Activated naive CD8-positive, alpha-beta T cell treated with anti-CD3 and anti-CD28 coated beads, Interleukin-2, amount 50 U/mL, for 16 hours (primary cell): ENCODE results near the gene CDCP2.

Source experiments
- DNase-seq: peaks from one replicate; pipeline ENCODE4 v3.0.0-alpha.2; 2020; ENCODE audit warnings: low read depth, low spot score

The CDCP2 gene

DNA sequence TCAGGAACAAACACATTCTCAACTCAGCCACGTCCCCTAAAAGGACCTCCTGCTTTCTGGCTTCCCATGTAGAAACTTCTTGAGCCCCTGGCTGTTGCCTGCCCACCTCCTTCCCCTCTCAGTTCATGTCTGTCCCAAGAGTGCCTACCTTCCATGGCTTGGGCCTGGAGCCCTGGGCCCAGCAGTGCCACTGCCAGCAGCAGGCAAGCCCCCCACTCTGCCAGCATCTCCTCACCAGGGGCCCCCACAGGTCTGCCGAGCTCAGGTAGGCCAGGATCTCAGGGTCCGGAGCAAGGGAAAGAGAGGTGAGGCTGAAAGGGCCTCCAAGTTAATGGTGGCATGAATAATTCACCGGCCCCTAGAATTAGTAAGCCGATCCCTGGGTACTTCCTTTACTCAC lies at the start of gene CDCP2:
Gene CDCP2 (minus strand): TSS at position 305 of the 400 bp plus-strand sequence. CDS start 78 bp downstream, at position 227.
- no peak for DNase-seq

DNA sequence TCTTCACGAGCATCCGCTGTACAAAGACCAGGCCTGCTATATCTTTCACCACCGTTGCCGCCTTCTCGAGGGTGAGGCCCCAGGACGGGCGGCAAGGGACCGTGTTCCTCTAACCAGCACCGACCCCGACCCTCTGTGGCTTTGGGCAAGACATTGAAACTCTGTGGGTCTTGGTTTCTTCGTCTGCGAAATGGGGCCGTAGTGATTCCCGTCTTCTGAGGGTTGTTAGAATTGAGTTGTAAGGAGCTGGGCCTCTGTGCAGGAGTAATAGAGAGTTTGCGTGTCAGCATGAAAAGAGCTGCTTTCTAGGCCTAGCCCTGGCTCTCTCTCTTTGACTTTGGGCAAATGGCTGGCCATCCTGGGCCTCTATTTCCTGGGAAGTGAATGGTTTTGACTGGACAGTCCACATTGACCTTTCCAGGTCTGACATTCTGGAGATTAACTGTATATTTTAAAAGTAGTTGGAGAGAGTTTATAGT lies 47.8 kb upstream of the CDCP2 start:
- DNase-seq = no peak

DNA sequence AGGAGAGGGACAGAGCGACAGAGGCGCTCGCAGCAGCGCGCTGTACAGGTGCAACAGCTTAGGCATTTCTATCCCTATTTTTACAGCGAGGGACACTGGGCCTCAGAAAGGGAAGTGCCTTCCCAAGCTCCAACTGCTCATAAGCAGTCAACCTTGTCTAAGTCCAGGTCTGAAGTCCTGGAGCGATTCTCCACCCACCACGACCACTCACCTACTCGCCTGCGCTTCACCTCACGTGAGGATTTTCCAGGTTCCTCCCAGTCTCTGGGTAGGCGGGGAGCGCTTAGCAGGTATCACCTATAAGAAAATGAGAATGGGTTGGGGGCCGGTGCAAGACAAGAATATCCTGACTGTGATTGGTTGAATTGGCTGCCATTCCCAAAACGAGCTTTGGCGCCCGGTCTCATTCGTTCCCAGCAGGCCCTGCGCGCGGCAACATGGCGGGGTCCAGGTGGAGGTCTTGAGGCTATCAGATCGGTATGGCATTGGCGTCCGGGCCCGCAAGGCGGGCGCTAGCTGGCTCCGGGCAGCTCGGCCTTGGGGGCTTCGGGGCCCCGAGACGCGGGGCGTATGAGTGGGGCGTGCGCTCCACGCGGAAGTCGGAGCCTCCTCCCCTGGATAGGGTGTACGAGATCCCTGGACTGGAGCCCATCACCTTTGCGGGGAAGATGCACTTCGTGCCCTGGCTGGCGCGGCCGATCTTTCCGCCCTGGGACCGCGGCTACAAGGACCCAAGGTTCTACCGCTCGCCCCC lies 47.1 kb upstream of the CDCP2 start, which contains the start of the genes CYB5RL and MRPL37:
Gene CYB5RL (minus strand): TSS at position 266 of the 754 bp plus-strand sequence. CDS start 4,414 bp downstream, outside the sequence.
Gene MRPL37 (plus strand): TSS at position 403 of the 754 bp plus-strand sequence. CDS start 77 bp downstream, at position 480.
- DNase-seq = peak; percentile 79

DNA sequence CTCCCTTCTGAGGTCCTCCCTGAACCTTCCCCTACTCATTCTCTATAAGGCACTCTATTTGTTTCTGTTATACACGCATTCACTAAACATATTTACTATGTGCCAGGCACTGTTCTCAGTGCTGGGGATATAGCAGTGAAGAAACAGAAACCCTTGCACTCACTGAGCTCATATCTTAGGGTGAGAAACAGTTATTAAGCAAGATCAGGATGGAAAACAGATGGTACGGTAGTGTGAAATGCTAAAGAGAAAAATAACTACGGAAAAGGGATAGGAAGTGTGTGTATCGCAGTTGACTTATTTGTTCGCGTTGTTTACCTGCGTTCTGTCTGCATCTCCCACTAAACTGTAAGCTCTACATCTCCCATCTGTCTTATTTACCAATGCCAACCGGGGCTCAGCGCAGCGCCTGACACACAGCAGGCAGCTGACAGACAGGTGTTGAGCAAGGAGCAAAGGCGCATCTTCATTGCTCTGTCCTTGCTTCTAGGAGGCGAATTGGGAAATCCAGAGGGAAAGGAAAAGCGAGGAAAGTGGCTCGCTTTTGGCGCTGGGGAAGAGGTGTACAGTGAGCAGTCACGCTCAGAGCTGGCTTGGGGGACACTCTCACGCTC lies 46.5 kb upstream of the CDCP2 start:
- no peak for DNase-seq

DNA sequence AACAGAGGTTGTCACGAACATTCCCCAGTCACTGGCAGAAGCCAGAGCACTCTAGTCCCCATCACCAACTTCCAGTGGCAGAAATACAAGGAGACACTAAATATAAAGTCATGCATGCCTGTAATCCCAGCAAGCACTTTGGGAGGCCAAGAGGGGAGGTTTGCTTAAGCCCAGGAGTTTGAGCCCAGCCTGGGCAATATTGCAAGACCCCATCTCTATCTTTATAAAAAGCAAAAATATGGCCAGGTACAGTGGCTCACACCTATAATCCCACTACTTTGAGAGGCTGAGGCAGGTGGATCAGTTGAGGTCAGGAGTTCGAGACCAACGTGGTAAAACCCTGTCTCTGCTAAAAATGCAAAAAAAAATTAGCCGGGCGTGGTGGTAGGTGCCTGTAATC lies 40.7 kb upstream of the CDCP2 start:
- DNase-seq = no peak

DNA sequence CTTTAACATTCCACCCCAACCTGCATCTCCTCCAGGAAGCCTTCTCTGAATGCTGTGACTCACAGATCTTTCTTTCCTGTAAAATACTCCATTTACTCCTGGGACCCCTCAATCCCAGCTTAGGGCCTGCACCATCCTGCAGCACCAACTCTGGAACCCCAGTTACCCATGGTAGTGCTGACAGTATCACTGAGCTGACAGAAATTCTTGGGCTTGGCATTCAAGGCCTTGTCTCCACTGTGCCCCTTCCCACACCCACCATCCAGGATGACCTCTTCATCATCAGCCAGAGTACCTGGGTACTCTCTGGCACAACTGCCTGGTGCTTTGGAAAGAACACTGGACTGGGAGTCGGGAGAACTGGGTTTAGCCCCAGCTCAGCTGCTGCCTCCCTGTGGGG lies 38.7 kb upstream of the CDCP2 start:
- no peak for DNase-seq

DNA sequence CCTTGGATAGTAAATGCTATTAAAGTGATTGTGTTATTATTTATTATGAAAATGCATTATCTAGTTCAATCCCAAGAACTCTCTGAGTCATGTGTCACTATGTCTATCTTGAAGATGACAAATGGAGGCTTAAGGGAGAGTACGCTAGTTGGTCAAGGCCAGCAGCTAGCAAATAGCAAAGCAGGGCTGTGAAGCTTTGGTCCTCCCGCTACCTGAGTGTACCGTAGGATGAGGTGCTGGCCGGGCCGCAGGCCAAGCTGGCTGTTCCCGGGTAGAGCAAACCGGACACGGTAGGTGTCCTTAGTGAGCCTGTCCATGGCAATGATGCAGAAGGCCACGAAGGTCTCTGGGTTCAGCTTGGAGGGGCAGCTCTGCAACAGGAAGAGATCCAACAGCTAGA lies 37.7 kb upstream of the CDCP2 start:
- DNase-seq = no peak

DNA sequence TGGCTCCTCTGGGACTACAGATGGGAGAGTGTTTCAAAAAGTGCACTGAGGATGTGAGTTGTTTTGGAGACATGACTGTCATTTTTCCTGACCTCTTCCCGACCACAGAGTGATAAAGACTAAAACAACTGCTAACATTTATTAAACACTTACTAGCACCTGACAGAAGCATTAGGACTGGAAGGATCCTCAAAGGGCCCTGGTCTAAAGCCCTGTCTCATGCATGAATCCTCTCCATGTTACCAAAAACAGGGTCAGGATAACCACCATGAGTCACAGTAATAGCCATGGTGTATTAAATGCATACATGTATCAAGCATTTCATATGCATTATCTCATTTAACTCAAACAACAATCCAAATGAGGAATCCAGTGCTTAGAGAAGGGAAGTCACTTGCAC lies 35.5 kb upstream of the CDCP2 start:
- DNase-seq = no peak

DNA sequence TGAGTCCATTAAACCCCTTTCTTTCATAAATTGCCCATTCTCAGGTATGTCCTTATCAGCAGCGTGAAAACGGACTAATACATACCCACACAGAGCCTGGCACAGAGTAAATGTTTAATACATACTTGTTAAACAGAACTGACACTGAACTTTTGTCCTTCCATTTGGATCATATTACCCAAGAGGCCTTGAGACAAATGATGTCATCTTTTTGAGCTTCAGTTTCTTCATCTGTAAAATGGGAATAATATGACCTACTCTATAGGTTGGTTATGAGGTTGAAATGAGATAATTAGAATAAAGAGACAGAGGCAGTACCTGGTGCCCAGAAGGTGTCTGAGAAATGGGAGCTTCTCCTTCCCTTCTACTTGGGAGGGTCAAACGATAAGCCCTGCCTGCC lies 33.3 kb upstream of the CDCP2 start:
- DNase-seq = no peak

DNA sequence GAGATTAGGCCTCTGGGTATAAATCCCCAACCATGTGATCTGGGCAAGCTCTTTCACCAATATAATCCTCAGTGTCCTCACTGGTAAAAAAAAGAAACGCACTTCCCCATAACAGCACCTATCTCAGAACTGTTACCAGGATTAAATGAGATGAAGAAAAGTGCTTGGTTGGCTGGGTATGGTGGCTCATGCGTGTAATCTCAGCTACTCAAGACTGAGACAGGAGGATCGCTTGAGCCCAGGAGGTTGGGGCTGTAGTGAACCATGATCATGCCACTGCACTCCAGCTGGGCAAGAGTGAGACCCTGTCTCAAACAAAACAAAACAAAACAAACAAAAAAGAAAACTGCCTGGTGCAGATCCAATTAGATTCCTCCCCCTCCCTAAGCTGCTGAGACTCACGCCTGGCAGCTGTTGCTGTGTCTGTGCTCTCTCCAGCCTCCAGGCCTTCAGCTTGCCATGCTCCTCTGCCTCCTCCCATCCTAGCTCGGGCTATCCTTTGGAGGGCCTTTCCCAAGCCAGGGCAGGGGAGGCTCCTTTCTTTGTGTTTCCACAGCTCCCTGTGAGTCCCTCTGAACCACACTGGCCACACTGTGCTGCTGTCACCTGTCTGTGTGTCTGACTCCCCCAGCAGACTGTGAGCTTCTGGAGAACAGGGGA lies 28.0 kb upstream of the CDCP2 start:
- no peak for DNase-seq

DNA sequence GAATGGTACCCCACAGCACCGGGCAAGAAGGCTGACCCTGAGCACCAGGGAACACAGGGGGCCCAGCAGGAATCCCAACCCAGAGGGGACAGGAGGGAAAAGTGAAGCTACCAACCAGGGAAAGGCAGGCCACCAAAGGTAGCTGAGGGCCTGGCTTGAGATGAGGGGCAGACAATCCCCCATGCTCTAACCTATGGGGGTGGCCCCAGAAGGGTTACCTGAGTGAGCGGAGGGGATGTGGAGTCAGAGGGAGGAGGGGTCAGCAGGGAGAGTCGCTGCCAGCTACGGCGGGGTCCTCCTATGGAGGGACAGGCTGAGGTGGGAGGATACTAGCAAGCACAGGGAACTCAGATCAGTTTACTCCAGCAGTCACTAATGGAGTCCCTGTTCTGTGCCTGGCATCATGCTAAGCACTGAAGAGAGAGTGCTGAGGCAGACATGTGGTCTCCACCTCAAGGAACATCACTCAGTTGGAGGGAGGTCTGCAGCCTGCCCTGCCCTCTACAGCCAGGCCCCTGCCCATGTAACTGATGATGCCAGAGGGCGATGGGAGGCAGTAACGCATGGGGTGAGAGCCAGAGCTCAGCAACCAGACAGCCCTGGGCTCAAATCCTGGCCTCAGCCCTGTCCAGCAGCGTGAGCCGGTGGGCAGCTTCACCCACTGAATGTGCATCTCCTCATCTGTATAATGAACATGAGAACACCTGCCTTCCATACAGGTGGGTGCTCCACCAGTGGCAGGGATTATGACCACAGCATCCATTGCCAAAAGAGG lies 25.7 kb upstream of the CDCP2 start:
- no peak for DNase-seq

DNA sequence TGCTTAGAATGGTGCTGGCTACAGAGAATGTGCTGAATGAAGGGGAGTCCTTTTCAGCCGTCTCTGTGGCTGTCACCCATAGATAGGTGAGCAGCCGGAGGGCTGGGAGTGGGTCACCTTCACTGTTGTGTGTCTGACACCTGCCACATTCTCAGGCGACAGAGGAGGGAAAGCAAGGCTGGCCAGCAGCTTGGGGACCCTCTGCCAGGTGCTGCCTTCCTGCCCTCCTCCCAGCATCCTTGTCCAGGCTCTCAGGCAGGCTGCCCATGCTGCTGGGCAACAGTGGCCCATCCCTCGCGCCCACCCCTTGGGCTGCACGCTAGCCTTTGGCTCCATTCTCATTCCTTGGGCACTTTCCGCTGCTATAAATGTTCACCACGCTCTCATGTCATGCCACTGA lies 24.9 kb upstream of the CDCP2 start:
- DNase-seq = no peak

DNA sequence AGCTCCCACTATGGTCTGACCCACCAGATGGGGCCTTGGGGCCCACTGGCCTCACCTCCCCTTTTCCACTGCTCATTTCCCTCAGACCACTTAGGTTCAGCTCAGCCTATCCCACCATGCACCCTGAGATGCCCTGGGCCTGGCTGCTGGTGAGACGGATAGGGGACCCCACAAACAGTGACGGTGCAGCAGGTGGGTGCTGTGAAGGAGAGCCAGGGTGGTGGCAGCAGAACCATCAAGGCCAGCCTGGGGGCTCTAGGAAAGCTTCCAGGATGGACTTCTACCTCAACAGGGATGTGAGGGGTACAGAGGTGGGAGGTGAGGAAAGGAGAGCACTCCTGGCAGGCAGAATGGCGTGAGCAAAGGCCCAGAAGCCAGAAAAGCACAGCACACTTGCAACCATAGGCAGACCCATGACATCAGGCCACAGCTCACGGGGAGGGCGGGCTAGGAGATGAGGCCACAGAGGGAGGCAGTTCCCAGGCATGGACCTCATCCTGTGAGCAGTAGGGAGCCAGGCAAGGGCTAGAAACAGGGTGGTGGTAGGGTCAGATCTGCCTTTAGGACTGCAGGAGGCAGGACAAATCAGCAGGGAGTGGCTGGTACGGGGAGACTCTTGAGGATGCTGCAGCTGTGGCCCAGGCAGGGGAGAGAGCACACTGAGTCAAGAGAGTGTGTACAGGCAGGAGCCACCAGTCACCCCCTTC lies 24.0 kb upstream of the CDCP2 start:
- no peak for DNase-seq

DNA sequence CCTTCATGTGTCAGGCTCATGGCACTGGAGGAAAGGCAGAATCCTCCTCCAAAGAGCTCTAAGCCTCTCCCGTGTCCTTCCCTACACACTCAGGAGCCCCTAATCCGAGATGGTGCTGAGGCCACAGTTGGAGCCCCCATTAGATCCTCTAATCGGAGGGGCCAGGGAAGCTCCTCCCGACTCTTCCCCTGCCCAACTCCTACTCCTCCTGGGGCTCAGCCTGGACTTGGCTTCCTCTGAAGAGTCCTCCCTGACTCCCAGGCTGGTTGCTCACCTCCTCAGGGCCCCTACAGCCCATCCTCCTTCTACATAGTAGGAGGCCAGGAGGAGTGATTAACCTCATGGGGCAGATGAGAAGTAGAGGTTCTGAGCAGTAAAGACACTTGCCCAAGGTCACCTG lies 21.3 kb upstream of the CDCP2 start:
- DNase-seq = no peak

DNA sequence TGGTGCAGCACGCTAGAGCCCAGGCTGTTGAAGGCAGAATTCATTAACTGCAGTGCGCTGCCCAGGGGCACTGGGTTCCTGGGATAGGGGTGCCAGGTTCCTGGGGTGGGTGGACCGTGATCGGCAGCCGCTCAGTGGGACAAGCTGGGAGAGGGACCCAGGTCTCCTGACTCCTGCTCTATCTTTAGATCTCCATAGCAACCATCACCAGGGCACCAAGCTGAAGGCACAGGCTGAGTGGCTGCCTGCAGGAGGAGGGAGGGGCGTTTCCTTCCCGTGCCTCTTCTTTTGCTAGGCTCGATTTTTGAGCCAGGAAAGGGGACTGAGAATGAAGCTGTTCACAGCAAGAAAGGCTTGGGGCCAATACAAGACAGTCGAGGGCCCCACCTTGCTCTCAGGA lies 20.9 kb upstream of the CDCP2 start:
- no peak for DNase-seq

DNA sequence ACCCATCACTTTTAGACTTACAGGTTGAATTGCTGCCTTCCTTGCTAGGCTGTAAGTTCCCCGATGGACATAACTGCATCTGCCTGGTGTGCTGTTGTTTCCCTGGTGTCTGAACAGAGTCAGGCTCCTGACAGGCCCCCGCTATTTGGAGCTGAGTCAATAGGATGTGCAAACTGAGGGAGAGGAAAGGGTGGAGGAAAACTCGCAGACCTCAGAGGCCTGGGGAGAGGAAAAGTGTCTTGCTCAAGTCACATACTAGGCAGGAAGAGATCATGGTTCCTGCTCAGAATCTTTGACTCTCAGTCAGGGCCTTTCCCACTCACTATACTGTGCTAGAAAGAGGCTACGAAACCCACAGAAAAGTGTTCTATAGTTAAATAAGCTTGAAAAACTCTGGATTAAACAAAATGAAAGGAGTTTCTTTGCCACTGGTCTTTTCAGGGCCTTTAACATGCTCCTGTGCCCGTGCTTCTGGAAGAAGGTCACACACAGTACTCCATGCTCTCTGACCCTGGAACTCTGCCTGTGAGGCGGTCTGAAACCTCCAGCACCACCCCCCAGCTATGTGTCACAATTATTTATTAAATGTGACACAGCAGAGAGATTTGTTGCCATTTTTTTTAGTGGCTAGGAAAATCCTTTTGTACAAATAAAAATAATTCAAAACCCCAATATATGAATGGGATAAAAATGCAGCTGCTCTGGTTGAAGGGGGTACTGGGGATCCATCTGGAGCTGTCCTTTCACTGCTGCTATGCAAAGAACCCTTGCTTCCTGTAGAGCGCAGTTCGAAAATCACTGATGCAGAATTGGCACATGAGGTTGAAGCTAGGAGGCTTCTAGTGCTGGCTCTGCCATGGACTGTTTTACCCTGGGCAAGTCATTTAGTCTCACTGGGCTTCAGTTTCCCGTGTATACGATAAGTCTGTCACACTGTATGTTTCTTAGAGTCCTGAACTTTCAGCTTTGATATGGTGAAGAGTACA lies 20.1 kb upstream of the CDCP2 start:
- no peak for DNase-seq

DNA sequence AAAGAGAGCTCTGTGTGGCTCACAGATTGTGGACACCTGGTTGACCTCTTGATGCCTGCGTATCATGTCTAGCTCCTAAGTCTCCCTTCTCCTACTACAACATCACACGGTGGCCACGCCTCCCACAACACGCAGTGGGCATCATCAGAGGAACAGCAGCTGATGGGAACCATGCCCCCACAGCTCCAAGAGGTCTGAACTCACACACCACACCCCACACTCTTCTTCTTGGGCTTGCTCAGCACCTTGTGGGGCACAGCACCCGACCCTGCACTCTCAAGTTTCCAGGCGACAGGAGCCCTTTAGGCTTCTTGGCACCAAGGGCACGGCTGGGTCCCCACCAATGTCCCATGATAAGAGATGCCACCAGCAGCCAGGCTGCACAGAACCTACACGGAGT lies 18.8 kb upstream of the CDCP2 start:
- DNase-seq = no peak

DNA sequence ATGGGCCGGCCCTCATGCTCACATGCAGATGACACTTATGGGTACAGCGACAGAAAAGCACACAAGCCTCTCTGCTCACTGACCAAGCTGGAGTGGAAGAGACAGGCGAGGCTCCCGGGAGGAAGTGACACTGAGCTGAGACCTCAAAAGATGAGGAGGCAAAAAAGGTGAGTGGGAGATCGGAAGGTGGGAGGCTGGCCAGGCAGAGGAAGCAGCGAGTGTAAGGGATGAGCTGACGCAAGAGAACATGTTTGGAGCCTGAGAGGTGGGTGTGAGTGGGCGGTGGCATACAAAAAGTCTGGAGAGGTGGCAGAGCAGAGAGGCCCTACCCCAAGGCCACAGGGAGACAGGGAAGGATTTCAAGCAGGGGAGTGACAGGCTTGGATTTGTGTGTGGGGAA lies 18.2 kb upstream of the CDCP2 start:
- no peak for DNase-seq

DNA sequence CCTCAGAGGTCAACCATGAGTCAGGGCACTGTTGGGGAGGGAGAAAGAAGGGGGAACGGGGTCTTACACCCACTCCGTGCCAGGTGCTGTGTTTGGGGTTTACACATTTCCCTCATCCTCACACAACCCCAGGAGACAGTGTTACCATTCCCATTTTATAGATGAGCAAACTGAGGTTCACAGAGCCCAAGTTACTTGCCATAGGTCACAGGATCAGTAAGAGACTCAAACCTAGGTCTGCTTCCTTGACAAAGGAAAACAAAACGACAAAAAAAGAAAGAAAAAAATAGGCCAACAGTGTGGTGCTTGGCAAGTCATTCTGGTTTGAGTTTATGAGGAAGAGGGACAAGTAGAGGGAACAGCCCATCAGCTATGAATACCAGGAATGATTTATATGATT lies 16.3 kb upstream of the CDCP2 start:
- no peak for DNase-seq
